OCI-M1 (cell line): ENCODE data around the gene UNC119B.
"Not testable (repeated sequence)": the region's sequence is repeated elsewhere in the genome, so short reads cannot be mapped to it uniquely, and the experiment has no call there.

ENCODE experiments used
- DNase-seq: peaks from one replicate; lab custom pipeline; 2025; lab: John Stamatoyannopoulos, UW

The UNC119B gene

DNA sequence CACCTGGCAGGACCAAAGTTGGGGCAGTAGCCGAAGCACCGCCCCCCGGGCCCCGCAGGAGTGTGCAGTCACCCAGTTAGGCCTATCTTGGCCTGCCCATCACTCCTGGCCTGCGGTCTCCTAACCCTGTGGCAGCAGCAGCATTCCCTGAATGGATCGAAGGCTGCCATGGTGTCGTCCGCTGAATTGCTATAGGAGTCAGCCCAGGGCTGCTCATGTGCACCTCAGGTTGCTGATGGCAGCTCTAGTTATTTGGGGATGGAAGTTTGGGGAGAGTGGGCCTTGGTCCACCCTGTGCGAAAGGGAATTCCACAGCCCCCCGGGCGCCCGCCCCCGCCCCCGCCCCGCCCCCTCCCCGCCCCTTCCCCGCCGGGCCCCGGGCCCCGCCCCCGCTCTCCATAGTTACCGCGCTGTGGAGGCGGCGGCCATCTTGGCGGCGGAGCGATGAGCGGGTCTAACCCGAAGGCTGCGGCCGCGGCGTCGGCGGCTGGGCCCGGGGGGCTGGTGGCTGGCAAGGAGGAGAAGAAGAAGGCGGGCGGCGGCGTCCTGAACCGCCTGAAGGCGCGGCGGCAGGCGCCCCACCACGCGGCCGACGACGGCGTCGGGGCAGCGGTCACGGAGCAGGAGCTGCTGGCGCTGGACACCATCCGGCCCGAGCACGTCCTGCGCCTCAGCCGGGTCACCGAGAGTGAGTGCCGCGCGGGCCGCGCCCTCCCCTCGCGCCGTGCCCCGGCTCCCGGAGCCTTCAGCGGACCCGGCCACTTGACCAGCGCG lies at the start of gene UNC119B:
TSS of gene UNC119B (plus strand) at position 428 of the 774 bp plus-strand sequence. CDS start at position 445, 17 bp downstream.
- peak; percentile 59 for DNase-seq

DNA sequence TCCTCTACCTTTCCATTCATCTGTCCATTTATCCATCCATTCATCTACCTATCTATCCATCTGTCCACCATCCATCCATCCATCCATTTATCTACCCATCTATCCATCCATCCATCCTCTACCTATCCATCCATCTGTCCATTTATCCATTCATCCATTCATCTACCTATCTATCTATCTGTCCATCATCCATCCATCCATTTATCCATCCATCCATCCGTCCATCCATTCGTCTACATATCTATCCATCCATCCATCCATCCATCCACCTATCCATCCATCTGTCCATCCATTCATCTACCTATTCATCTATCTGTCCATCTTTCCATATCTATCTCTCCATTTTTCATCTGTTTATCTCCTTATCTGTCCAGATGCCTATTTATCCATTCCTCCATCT lies 48.8 kb upstream of the UNC119B start:
- no peak for DNase-seq

DNA sequence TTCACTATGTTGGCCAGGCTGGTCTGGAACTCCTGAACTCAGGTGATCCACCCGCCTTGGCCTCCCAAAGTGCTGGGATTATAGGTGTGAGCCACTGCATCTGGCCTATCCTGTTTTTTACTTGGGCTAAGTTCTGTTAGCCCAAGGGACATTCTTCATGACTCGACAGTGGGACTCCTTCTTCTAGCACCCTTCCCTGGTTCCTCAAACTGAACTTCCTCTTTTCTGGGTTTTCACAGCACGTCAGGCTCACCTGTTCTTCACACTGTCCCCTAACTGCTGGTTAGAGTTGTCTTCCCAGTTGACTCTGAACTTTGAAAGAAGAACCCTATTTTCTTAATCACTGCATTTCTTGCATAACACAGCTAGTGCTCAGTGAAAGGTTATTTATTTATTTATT lies 47.4 kb upstream of the UNC119B start:
- DNase-seq, result peak; percentile 51

DNA sequence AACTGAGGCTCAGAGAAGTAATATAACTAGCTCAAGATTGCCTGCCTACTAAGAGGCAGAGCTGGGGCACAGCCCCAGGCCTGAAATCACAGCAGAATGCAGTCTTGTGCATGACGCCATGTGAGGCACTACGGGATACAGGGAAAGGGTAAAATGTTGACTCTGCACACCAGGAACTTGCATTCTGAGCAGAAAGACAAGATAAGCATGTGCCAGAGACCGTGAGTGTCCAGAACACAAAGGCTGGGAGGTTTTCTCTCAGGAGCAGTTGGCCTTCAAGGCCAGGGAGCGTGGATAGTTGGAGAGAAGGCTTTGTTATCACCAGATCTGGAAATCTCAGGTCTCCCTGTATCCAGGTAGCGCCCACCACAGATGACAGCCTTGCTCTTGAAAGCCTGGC lies 46.5 kb upstream of the UNC119B start:
- no peak for DNase-seq

DNA sequence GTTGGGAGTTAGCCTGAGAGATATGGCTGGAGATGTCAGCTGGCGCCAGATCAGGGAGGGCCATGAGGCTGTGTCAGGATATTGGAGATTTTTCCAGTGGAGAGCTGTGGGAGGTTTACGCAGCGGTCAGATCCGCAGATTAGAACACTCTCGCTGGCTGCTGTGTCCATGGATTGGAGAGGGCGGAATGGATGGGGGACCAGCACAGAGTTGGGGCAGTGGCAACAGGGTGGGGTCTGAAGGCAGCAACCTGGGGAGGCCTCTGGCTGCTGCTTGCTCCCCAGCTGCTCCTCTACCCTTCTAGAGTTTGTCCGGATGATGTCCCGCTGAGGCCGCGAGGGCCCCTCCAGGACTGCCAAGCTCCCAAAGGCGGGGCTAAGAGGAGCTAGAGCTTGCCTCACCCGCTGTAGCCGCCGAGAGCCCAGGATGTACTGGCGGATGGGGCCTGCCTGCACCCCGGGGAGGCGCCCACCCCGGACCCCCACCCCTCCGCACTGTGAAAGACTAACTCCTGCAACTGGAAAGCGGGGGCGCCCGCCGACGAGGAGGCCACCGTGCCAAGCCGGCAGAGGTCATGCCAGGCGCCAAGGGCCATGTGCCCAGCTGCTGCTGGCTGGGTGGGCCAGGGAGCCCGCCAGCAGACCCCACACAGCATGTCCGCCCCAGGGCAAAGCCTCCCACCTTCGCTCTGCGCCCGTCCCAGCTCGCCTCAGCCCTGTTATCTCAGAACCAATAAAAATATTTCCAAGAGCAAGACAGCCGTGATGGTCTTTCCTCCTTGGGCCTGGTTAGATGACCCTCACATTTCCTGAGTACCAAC lies 43.5 kb upstream of the UNC119B start:
- no peak for DNase-seq

DNA sequence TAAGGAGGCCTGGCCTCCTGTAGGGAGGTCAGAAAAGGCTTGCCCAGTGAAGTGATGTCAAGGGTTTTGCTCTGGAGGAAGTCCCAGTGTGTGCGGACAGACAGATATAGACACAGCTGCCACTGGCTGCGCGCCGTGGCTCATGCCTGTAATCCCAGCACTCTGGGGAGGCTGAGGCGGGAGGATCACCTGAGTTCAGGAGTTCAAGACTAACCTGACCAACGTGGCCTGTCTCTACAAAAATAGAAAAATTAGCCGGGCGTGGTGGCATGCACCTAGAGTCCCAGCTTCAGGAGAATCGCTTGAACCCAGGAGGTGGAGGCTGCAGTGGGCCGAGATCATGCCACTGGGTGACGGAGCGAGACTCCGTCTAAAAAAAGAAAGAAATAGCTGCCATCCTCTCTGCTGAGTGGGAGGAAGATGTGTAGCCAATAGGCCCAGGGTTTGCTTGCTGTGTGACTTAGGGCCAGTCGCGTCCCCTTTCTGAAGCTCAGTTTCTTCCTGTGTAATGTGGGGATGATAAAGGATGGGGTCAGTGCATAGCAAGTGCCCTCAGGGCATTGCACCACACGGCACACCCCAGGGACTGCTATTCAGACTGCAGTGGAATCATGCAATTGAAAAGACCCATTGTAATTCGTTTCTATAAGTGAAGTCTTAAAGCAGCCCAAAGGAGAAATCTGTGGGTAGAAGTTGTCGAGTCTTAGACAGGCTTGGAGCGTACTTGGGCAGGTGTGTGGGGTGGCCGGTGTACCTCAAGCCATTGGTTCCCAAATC lies 42.0 kb upstream of the UNC119B start:
- DNase-seq, result no peak

DNA sequence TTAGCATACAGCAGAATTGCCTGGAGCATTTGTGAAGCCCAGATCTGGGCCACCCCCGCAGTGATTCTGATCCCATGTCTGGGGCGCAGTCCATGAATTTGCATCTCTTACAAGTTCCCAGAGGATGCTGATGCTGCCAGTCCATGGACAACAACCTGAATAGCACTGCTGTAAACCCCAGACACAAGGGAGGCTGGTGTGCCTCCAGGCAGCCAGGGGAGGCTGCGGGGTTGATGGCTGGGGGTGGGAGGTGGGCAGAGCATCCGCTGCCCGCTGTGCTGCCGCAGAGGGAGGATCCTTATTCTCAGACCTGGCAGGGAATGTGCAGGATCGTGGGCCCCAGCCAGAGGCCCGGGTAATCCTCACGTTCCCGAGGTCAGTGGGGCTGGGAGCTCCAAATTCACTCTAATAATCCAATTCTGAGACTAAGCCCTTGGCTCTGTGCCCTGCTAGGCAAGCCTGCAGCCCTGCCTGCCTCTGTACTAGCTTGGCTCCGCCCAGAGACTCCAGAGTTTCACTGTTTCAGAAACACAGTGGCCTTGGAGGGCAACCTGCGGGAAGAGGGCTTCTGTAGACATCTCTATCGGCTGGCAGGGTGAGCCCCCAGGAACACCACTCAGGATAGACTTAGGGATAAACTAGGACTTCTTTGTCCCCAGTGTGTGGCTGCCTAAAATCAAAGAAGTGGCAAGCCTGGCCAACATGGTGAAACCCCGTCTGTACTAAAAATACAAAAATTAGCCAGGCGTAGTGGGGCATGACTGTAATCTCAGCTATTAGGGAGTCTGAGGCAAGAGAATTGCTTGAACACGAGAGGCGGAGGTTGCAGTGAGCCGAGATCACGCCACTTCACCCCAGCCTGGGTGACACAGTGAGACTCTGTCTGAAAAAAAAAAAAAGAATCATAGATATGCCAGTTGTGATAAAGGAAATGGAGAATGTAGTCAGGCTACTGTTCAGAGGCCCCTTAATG lies 41.1 kb upstream of the UNC119B start:
- DNase-seq, result no peak

DNA sequence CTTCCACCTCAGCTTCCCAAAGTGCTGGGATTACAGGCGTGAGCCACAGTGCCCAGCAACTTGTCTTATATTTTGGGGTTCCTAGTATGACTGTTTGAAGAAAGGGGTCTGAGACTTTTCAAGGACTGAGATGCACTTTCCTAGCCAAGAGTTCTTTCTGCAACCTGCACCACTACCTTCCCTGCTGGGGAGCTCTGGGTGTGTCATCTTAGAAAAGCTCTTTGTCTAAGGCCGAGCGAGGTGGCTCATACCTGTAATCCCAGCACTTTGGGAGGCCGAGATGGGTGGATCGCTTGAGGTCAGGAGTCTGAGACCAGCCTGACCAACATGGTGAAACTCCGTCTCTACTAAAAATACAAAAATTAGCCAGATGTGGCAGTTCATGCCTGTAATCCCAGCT lies 40.0 kb upstream of the UNC119B start:
- not testable (repeated sequence) for DNase-seq

DNA sequence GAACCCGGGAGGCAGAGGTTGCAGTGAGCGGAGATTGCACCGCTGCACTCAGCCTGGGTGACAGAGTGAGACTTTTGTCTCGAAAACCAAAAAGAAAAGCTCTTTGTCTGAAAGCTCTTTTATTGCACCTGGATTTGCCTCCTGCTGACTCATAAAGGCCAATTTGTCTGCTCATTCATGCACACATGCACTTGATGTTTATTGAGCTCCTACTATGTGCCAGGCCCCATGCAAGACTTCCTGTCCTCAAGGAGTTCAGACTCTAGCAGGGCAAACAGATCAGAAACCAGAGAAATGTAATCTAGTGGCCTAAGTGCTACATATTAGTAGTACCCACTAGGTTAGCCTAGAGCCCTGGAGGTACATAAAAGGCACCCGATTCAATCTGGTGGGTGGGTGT lies 39.6 kb upstream of the UNC119B start:
- DNase-seq, result no peak

DNA sequence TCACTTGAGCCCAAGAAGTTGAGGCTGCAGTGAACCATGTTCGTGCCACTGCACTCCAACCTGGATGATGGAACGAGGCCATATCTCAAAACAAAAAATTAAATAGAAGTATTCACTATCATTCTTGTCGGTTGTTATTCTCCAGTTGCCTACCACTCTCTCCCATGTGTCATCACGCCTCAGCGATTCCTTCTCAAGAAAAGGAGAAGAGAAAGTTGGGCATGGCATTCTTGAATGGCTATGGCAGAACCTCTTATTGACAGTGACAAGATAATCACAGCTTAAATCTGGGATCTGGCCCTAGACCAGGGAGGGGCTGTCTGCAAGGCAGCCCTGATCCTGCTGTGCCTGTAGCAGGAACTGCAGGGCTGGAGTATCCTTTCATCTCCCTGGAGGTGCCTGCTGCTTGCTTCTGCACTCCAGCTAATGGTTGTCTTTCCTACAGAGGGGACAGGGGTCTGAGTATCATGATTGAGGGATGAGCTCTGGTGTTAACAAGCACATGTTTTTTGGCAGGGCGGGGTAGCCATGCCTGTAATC lies 36.1 kb upstream of the UNC119B start:
- DNase-seq, result no peak

DNA sequence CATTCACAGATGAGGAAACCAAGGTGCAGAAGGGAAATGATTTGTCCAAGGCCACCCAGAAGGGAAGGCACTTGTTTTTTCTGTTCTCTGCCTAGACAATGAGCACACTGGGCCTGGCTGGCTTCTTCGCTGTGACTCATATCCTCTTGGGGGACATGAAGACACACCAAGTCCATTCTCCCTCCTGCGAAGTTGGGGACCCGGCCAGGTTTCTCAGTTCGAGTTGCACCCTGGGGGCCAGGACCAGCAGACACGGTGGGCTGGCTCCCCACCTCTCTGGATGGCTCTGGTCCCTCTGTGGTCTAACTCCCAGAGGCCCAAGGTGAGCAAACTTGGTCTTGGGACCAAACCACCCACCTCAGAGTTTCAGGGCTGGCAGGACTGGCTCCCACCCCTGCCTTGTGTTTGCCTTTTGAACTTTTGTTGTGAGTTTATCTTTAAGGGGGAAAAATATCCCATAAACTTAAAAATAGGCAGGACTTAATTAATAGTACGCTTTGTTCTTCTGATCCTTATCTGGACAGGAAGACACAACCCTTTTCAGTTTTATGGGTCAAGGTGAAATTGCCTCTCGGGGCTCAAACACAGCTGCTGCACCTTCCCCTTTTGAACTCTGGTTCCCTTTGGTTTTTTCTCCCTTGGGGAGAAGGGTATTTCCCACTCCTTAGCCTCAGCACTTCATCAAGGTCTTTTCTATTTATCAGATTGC lies 32.3 kb upstream of the UNC119B start:
- DNase-seq, result no peak

DNA sequence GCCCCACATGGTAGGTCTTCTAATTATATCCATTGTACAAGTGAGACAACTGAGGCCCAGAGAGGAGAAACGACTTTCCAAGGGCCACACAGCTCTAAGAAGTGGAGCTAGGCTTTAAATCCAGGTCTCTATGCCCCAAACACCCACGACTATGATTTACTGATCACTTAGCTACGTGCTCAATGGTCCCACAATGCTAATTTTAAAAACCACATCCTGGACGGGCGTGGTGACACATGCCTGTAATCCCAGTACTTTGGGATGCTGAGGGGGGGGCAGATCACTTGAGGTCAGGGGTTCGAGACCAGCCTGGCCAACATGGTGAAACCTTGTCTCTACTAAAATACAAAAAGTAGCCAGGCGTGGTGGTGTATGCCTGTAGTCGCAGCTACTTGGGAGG lies 31.7 kb upstream of the UNC119B start:
- DNase-seq, result no peak

DNA sequence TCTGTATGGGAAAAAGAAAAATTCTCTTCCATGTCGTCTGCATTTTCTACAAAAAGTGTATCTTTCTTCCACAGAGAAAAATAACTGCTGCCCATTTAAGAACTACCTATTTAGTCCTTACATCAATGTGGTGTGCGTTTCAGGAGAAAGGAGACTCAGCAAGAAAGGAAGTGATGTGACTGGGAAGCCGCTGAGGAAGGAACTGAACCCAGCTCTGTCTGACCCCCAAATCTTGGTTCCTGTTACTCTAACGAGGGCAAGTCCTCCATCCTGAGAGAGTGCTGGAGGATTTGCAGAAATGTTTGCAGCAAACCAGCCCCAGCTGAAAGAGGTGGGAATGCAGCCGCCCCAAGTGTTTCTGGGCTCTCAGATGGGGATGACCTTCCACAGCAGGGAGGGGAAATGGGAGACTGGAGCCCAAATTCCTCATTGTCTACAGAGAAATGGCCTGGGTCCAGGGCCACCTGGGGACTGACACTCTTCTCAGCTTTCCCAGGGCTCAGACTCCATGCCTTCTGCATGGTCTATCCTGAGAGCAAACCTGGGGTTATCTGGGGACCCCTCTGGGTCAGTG lies 30.0 kb upstream of the UNC119B start:
- no peak for DNase-seq

DNA sequence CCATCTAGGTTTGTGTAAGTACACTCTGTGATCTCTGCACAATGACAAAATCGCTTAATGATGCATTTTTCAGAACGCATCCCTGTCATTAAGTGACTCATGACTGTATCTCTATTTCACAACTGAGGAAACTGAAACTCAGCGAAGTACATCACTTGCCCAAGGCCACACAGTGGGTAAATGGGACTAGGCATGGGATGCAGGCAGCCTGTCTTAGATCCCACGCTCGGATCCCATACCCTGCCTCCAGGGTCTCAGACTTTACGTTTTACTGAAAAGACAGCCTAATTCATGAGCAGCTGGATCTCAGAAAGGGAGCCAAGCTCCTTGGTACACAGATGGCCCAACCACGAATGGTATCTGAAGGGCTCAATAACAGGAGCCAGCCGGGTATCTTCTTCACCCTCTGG lies 25.7 kb upstream of the UNC119B start:
- no peak for DNase-seq

DNA sequence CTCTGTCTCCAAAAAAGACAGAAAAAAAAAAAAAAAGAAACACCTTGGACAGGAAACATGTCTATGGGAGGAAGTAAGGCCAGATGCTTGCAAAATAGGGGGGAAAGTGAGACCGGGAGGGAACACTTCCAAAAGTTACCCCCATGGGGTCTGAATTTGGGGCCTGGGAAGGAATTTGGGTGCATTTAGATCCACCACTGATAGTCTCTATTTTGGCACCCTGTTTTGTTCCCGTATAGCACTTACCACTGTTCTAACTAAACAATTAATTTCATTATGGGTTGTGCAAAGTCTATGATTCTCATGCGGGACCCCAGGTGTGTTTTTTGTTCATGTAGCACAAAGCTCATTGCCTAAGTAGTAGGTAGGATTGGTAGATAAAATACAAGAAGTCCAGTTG lies 24.7 kb upstream of the UNC119B start:
- DNase-seq, result no peak

DNA sequence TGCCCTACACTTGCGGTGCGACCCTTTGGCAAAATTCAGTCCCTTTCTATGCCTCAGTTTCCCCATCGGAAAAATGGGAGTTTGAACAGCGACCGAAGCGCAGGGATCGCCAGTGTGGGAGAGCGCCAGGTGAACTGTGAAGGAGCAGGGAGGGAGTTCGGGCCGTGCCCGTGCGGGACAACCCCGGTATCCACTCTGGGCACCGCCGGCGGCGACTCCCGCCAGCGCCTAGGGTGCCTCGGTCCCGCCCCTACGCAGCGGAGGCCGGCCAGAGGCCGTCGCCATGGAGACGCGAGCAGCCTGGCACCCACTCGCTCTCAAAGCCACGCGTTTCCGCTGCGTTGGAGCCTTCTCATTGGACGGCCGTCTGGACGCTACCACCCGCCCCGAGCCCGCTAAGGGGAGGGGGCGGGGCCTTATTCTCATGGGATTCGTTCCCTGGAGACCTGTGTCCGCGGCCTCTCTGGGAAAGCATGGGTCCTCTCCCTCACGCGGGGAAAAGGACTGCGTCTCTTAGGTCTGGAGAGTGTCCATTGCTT lies 24.0 kb upstream of the UNC119B start:
- peak; percentile 99 for DNase-seq

DNA sequence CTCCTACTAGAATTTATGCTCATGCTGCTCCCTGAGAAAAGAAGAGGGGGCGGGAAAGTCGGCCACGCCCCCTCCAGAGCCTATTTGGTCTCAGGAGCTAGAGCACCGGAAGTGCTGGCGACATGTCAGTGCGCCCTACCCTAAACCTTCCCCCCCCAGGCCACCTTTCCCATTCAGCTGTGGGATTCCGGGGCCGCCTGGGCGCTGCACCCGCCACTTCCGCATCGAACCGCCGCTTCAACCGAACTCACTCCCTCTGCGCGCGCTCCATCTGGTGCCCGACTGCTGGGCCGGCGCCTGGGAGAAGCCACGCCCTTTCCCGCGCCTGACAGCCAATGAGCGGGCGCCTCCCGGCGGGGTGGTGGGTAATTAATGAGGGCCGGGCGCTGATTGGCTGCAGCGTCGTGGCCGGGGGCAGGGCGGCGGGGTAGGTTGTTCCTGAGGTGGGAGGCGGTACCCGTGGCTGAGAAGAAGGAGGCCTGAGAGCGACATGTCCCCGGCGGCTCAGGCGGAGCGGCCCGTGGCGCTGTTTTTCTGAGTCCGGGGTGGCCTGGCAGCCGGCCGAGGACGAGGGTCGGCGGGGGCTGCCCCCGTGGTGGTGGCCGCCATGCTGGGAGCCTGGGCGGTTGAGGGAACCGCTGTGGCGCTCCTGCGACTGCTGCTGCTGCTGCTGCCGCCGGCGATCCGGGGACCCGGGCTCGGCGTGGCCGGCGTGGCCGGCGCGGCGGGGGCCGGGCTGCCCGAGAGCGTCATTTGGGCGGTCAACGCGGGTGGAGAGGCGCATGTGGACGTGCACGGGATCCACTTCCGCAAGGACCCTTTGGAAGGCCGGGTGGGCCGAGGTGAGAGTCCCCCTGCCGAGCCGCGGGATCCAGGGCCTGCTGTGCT lies 23.3 kb upstream of the UNC119B start, which contains the start of gene MLEC:
TSS of gene MLEC (plus strand) at position 460 of the 888 bp plus-strand sequence. CDS start at position 608, 148 bp downstream.
- peak; percentile 99 for DNase-seq

DNA sequence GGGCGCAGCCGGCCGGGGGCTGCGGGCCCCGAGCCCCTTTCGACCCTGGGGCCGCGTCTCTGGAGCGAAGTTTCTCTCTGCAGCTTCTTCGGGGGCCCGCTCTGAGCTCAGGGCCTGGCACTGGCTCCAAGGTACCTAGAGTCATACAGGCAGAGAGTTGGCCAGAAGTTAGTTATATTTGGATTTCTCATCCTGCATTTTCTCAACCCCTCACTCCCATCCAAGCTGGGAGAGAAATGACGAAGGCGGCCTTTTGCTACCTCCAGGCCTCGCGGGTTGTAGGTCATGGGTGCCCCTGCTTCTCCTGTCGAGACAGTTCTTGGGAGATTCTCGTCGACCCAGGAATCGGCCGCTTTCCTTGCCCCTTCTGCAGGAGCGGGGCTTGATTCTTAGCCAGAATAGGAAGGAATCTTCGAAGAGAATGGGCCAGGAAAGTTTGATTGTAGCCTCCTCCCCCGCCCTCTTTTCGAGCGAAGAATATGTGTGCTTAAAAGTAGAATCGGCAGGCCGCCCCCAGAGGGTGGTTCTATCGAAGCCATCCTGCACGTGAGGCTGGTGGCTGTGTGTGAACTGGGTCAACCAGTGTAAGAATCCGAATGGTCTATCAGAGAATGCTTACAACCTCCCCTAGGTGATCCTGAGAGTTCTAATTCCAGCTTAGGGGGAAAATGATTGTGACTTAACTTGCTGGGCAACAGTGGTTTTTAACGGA lies 22.5 kb upstream of the UNC119B start:
- DNase-seq, result peak; percentile 40
